ENCODE measurements around the gene CSDE1. TPM values are rescaled to one million over a fixed set of nuclear protein-coding genes. Genes with fewer than 3 reads are reported as not detected.

CSDE1 gene
- total RNA-seq, 4 donors from 2014 or later = 800 to 1,932 (median 1,384) TPM

GRCh38 chr1:114723915-114724314 is 33.9 kb downstream of the CSDE1 start:
- peaks cover 33 to 100% of the 10 kb centered on the region in 2 donors for H3K36me3 ChIP-seq
- TF ChIP-seq EP300 (IDR thresholded peaks at IDR 0.05) (no peak), POLR2A (IDR thresholded peaks at IDR 0.05) (no peak), POLR2AphosphoS5 (IDR thresholded peaks at IDR 0.05) (no peak)
- TF ChIP-seq, protein P1, sequence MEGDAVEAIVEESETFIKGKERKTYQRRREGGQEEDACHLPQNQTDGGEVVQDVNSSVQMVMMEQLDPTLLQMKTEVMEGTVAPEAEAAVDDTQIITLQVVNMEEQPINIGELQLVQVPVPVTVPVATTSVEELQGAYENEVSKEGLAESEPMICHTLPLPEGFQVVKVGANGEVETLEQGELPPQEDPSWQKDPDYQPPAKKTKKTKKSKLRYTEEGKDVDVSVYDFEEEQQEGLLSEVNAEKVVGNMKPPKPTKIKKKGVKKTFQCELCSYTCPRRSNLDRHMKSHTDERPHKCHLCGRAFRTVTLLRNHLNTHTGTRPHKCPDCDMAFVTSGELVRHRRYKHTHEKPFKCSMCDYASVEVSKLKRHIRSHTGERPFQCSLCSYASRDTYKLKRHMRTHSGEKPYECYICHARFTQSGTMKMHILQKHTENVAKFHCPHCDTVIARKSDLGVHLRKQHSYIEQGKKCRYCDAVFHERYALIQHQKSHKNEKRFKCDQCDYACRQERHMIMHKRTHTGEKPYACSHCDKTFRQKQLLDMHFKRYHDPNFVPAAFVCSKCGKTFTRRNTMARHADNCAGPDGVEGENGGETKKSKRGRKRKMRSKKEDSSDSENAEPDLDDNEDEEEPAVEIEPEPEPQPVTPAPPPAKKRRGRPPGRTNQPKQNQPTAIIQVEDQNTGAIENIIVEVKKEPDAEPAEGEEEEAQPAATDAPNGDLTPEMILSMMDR (IDR thresholded peaks at IDR 0.05) = no peak

GRCh38 chr1:114723457-114723856 is 34.3 kb downstream of the CSDE1 start:
- 0 to 13% methylated on average over 1 of the region's 1 CpG for WGBS, 2 donors (ENCODE audit: low coverage in 1 of 2)
- H3K36me3 ChIP-seq = peaks cover 33 to 100% of the 10 kb centered on the region in 2 donors

More at GRCh38 chr1:114723915-114724314, 33.9 kb downstream of the CSDE1 start:
- 83 to 86% methylated on average over 1 of the region's 1 CpG for WGBS, 2 donors (ENCODE audit: low coverage in 1 of 2)
- H3K4me1 ChIP-seq = peaks cover 0 to 22% (median 0%) of the 10 kb centered on the region in 3 donors
- no peak for ATAC-seq
- H3K27ac ChIP-seq = no peak overlapping the region
- no peaks in the 10 kb centered on the region for H3K9me3 ChIP-seq
- no peak overlapping the region for H3K4me3 ChIP-seq
- no peaks in the 10 kb centered on the region for H3K27me3 ChIP-seq

GRCh38 chr1:114720492-114720891 is 37.3 kb downstream of the CSDE1 start:
- H3K9me3 ChIP-seq = no peaks in the 10 kb centered on the region
- H3K4me3 ChIP-seq = no peak overlapping the region
- ATAC-seq = no peak
- peaks cover 37 to 82% of the 10 kb centered on the region in 2 donors for H3K36me3 ChIP-seq
- WGBS, 2 donors (ENCODE audit: low coverage in 1 of 2) = 93 to 100% methylated on average over 2 to 4 of the region's 4 CpGs
- TF ChIP-seq POLR2AphosphoS5 (IDR thresholded peaks at IDR 0.05) = no peak
- no peak for TF ChIP-seq EP300 (IDR thresholded peaks at IDR 0.05)
- no peak for TF ChIP-seq POLR2A (IDR thresholded peaks at IDR 0.05)
- TF ChIP-seq, protein P1 (IDR thresholded peaks at IDR 0.05) = no peak
- no peaks in the 10 kb centered on the region for H3K27me3 ChIP-seq
- no peak overlapping the region for H3K27ac ChIP-seq
- peaks cover 2 to 31% (median 4%) of the 10 kb centered on the region in 3 donors for H3K4me1 ChIP-seq

More at GRCh38 chr1:114723457-114723856, 34.3 kb downstream of the CSDE1 start:
- TF ChIP-seq POLR2AphosphoS5 (IDR thresholded peaks at IDR 0.05) (no peak), POLR2A (IDR thresholded peaks at IDR 0.05) (no peak), EP300 (IDR thresholded peaks at IDR 0.05) (no peak)
- TF ChIP-seq, protein P1 (IDR thresholded peaks at IDR 0.05) = no peak
- Histone ChIP-seq H3K27me3 (no peaks in the 10 kb centered on the region), H3K4me1 (peaks cover 0 to 22% (median 0%) of the 10 kb centered on the region in 3 donors), H3K27ac (no peak overlapping the region), H3K4me3 (no peak overlapping the region), H3K9me3 (no peaks in the 10 kb centered on the region)
- ATAC-seq = no peak

GRCh38 chr1:114719424-114719787 is 38.4 kb downstream of the CSDE1 start:
- H3K4me3 ChIP-seq = no peak overlapping the region
- no peaks in the 10 kb centered on the region for H3K9me3 ChIP-seq
- peaks cover 28 to 73% of the 10 kb centered on the region in 2 donors for H3K36me3 ChIP-seq
- no peaks in the 10 kb centered on the region for H3K27me3 ChIP-seq
- H3K4me1 ChIP-seq = peaks cover 7 to 35% (median 7%) of the 10 kb centered on the region in 3 donors
- H3K27ac ChIP-seq = no peak overlapping the region
- no peak for TF ChIP-seq POLR2AphosphoS5 (IDR thresholded peaks at IDR 0.05)
- no peak for TF ChIP-seq POLR2A (IDR thresholded peaks at IDR 0.05)
- no peak for TF ChIP-seq EP300 (IDR thresholded peaks at IDR 0.05)
- TF ChIP-seq, protein P1 (IDR thresholded peaks at IDR 0.05) = no peak
- ATAC-seq = no peak
- 92 to 97% methylated on average over 3 of the region's 3 CpGs for WGBS, 2 donors (ENCODE audit: low coverage in 1 of 2)

- peaks cover 7 to 35% (median 7%) of the 10 kb centered on the region in 3 donors for H3K4me1 ChIP-seq
- H3K9me3 ChIP-seq = no peaks in the 10 kb centered on the region
- no peak overlapping the region for H3K27ac ChIP-seq
- WGBS, 2 donors (ENCODE audit: low coverage in 1 of 2) = 79 to 91% methylated on average over 4 to 8 of the region's 11 CpGs
- no peak overlapping the region for H3K4me3 ChIP-seq
- peaks cover 25 to 71% of the 10 kb centered on the region in 2 donors for H3K36me3 ChIP-seq
- H3K27me3 ChIP-seq = no peaks in the 10 kb centered on the region
- TF ChIP-seq EP300 (IDR thresholded peaks at IDR 0.05) = no peak
- no peak for TF ChIP-seq POLR2AphosphoS5 (IDR thresholded peaks at IDR 0.05)
- TF ChIP-seq POLR2A (IDR thresholded peaks at IDR 0.05) = no peak
- TF ChIP-seq, protein P1 (IDR thresholded peaks at IDR 0.05) = no peak
- ATAC-seq = no peak
These were observed 38.9 kb downstream of the CSDE1 start for GRCh38 chr1:114718661-114719423.

All from gastroesophageal sphincter (tissue), 4 donors.